ENCODE data around the gene SMC3.

- no peak for TF ChIP-seq POLR2AphosphoS5 (IDR thresholded peaks at IDR 0.05)
- TF ChIP-seq, protein P1, sequence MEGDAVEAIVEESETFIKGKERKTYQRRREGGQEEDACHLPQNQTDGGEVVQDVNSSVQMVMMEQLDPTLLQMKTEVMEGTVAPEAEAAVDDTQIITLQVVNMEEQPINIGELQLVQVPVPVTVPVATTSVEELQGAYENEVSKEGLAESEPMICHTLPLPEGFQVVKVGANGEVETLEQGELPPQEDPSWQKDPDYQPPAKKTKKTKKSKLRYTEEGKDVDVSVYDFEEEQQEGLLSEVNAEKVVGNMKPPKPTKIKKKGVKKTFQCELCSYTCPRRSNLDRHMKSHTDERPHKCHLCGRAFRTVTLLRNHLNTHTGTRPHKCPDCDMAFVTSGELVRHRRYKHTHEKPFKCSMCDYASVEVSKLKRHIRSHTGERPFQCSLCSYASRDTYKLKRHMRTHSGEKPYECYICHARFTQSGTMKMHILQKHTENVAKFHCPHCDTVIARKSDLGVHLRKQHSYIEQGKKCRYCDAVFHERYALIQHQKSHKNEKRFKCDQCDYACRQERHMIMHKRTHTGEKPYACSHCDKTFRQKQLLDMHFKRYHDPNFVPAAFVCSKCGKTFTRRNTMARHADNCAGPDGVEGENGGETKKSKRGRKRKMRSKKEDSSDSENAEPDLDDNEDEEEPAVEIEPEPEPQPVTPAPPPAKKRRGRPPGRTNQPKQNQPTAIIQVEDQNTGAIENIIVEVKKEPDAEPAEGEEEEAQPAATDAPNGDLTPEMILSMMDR (IDR thresholded peaks at IDR 0.05): no peak
Measured at GRCh38 chr10:110569122-110569521, 1.6 kb downstream of the SMC3 start.
